PC-9 (cell line): ENCODE data around the gene IQCN. TPM values are rescaled to one million over a fixed set of nuclear protein-coding genes. Genes with fewer than 3 reads are reported as not detected.

Experiments
- BruUV-seq: library from RNA; stranded (reverse); fragments of 400-500 nt; replicated peaks from 2 replicates; lab custom pipeline; 2021; lab: Mats Ljungman, UMichigan
- CTCF ChIA-PET: fragments of 300-600 bp; sonication (Branson Sonifier 250); formaldehyde crosslinking; loops from one replicate; lab custom pipeline; 2022; ENCODE audit warnings: antibody characterized with exemption; lab: Charles Lee
- POLR2A ChIA-PET: fragments of 300-600 bp; sonication (Branson Sonifier 250); formaldehyde crosslinking; loops from one replicate; lab custom pipeline; 2022; ENCODE audit warnings: antibody characterized with exemption; ENCODE audit not compliant: unreplicated experiment; lab: Charles Lee
- DNase-seq, 2 experiments: peaks; one replicate each; pipeline versions ENCODE4 v3.0.0 to v3.0.0-alpha.2; 2015 to 2022; ENCODE audit warnings: mixed read lengths in 1 of 2
- H2AFZ ChIP-seq: fragments of 200-600 bp; sonication (generic); 2 replicates; pipeline ENCODE4 v1.8.1; 2017; ENCODE audit warnings: antibody characterized with exemption
- H3F3A ChIP-seq: fragments of 200-600 bp; sonication (generic); 2 replicates; pipeline ENCODE4 v1.8.1; 2017; ENCODE audit warnings: antibody characterized with exemption, mild to moderate bottlenecking, low read depth; ENCODE audit not compliant: insufficient read depth
- H3K27ac ChIP-seq: fragments of 200-600 bp; sonication (generic); 2 replicates; pipeline ENCODE4 v1.6.1; 2016; ENCODE audit warnings: mixed run types
- H3K27me3 ChIP-seq: fragments of 200-600 bp; sonication (generic); 2 replicates; pipeline ENCODE4 v1.6.1; 2016; ENCODE audit warnings: low read depth, mixed run types; ENCODE audit not compliant: insufficient read depth
- H3K36me3 ChIP-seq: fragments of 200-600 bp; sonication (generic); 2 replicates; pipeline ENCODE4 v1.6.1; 2016; ENCODE audit warnings: low read depth, mixed run types
- H3K4me1 ChIP-seq: fragments of 200-600 bp; sonication (generic); replicated peaks from 2 replicates; pipeline ENCODE4 v1.6.1; 2016; ENCODE audit warnings: mixed run types; ENCODE audit not compliant: insufficient read depth
- H3K4me2 ChIP-seq: fragments of 200-600 bp; sonication (generic); 2 replicates; pipeline ENCODE4 v1.6.1; 2017; ENCODE audit warnings: mixed run types
- H3K4me3 ChIP-seq: fragments of 200-600 bp; sonication (generic); 2 replicates; pipeline ENCODE4 v1.6.1; 2016; ENCODE audit warnings: mixed run types
- H3K79me2 ChIP-seq: fragments of 200-600 bp; sonication (generic); 2 replicates; pipeline ENCODE4 v1.6.1; 2017; ENCODE audit warnings: low read depth, mixed run types
- H3K9me2 ChIP-seq: fragments of 200-600 bp; sonication (generic); 2 replicates; pipeline ENCODE4 v1.8.1; 2017; ENCODE audit warnings: mild to moderate bottlenecking; ENCODE audit not compliant: insufficient read depth
- H3K9me3 ChIP-seq: fragments of 200-600 bp; sonication (generic); 2 replicates; pipeline ENCODE4 v1.8.1; 2016; ENCODE audit warnings: low read depth; ENCODE audit not compliant: insufficient read depth
- H4K20me1 ChIP-seq: fragments of 200-600 bp; sonication (generic); 2 replicates; pipeline ENCODE4 v1.8.1; 2017; ENCODE audit not compliant: insufficient read depth
- EZH2 ChIP-seq: fragments of 200-600 bp; sonication (generic); IDR thresholded peaks from 2 replicates; pipeline ENCODE4 v1.8.0; 2017; ENCODE audit warnings: antibody characterized with exemption, low read depth
- intact Hi-C: fragments of 100-400 bp; cut with micrococcal nuclease; formaldehyde crosslinking; loops from one replicate; pipeline ENCODE4 v1.10.0; 2022; ENCODE audit not compliant: unreplicated experiment
- total RNA-seq: library from RNA; stranded (reverse); gene quantifications from 2 replicates; pipeline ENCODE4 v1.2.3, GENCODE V29; 2021
- TF ChIP-seq, protein P1 (sequence below): fragments of 200-600 bp; sonication (generic); conservative IDR thresholded peaks from 2 replicates; pipeline ENCODE4 v1.6.1; 2017; ENCODE audit warnings: mixed run types, antibody characterized with exemption, mild to moderate bottlenecking, moderate library complexity

The IQCN gene
- total RNA-seq, 1 experiment from 2014 or later: 7.3 TPM

DNA sequence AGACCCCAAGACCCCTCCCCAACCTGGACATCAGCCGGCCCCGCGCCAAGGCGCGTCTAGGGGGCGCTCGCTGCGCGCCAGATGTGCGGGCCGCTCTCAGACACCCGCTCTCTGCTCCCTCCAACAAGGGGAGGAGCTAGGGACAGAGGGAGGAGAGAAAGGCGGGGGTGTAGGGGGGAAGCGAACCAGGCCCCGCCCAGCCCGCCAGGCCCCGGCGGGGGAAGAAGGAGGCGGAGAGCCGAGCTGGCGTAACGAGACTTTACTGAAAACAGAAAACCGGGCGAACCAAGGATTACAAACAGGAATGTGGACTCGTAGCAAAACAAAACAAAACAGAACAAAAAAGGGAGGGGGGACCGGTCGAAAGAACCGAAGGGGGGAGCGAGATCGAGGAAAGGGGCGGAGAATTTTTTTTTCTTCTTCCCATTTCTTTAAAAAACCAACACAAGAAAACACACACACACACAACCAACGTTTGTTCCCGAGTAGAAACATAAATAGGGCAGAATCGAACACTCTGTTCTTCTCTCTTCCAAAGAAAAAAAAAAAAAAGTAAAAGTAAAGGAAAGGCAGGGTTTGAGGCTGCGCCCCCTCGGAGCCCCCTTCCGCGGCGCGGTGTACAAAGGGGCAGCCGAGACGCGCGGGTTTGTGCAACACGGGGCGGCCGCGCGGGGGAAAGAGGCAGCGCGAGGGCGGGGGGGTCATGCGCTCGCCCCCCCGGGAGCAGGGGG is 5.4 kb upstream of the IQCN start:
- Histone ChIP-seq H4K20me1 (peaks cover 25% of the 10 kb centered on the region), H2AFZ (peak overlapping the region; percentile 58), H3K27me3 (no peaks in the 10 kb centered on the region), H3K36me3 (peaks cover 5% of the 10 kb centered on the region; the same call in 1 of the 2 replicates), H3K4me2 (peak overlapping the region; percentile 83), H3K27ac (peak overlapping the region; percentile 90), H3K4me3 (peak overlapping the region; percentile 90), H3K4me1 (peaks cover 34% of the 10 kb centered on the region), H3F3A (peaks cover 57% of the 10 kb centered on the region), H3K79me2 (peaks cover 55% of the 10 kb centered on the region), H3K9me2 (no peaks in the 10 kb centered on the region), H3K9me3 (no peaks in the 10 kb centered on the region)
- intact Hi-C loops: loop anchor here (1.0 to 5.0 kb wide), 2 partner anchors 44 to 133 kb away; partner anchors contain the start of gene LSM4
- POLR2A ChIA-PET: interaction anchor here (0.5 to 2.0 kb wide), 15 partner anchors 13 to 1053 kb away, joined by 3 to 85 read pairs (median 5); partner anchors contain the start of genes DDX49 and GDF15
- CTCF ChIA-PET: interaction anchor here (0.5 to 2.9 kb wide), 18 partner anchors 13 to 1040 kb away, joined by 3 to 46 read pairs (median 4); partner anchors contain the start of genes LSM4 and RAB3A
- BruUV-seq: TSS peak; percentile 45
- no peak for TF ChIP-seq EZH2
- TF ChIP-seq, protein P1, sequence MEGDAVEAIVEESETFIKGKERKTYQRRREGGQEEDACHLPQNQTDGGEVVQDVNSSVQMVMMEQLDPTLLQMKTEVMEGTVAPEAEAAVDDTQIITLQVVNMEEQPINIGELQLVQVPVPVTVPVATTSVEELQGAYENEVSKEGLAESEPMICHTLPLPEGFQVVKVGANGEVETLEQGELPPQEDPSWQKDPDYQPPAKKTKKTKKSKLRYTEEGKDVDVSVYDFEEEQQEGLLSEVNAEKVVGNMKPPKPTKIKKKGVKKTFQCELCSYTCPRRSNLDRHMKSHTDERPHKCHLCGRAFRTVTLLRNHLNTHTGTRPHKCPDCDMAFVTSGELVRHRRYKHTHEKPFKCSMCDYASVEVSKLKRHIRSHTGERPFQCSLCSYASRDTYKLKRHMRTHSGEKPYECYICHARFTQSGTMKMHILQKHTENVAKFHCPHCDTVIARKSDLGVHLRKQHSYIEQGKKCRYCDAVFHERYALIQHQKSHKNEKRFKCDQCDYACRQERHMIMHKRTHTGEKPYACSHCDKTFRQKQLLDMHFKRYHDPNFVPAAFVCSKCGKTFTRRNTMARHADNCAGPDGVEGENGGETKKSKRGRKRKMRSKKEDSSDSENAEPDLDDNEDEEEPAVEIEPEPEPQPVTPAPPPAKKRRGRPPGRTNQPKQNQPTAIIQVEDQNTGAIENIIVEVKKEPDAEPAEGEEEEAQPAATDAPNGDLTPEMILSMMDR: peak; percentile 99
- peak; percentile 88 to 93 for DNase-seq

DNA sequence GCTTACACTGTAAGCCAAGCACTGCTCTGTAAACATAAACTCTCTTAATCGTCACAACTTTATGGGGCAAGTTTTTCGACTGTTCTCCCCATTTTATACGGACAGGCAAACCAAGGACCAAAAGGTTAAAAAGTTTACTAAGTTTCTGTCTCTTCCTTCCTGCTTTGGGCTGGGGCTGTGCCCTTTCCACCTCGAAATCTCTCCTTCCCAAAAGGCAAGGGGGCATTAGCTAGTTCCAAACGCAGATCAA is 4.9 kb upstream of the IQCN start:
- intact Hi-C loops: loop anchor here (1.0 to 5.0 kb wide), 2 partner anchors 44 to 133 kb away; partner anchors contain the start of gene LSM4
- ChIA-PET CTCF (interaction anchor here (0.7 to 2.9 kb wide), 9 partner anchors 21 to 1040 kb away, joined by 3 to 46 read pairs (median 5); partner anchors contain the start of gene LSM4), POLR2A (interaction anchor here (0.6 to 2.0 kb wide), 11 partner anchors 13 to 1053 kb away, joined by 4 to 85 read pairs (median 10); no protein-coding TSS in a partner anchor)
- H3K27ac ChIP-seq: peak overlapping the region; percentile 90; the same call in 1 of the 2 replicates
- no peaks in the 10 kb centered on the region for H3K9me3 ChIP-seq
- peaks cover 60% of the 10 kb centered on the region for H3F3A ChIP-seq
- no peak for TF ChIP-seq EZH2
- TF ChIP-seq, protein P1: no peak
- no TSS peak for BruUV-seq
- no peak overlapping the region for H2AFZ ChIP-seq
- H3K4me1 ChIP-seq: peaks cover 39% of the 10 kb centered on the region
- peaks cover 55% of the 10 kb centered on the region for H3K79me2 ChIP-seq
- peak overlapping the region; percentile 83 for H3K4me2 ChIP-seq
- peak overlapping the region; percentile 90 for H3K4me3 ChIP-seq
- no peaks in the 10 kb centered on the region for H3K9me2 ChIP-seq
- H4K20me1 ChIP-seq: peaks cover 25% of the 10 kb centered on the region
- peaks cover 5% of the 10 kb centered on the region; the same call in 1 of the 2 replicates for H3K36me3 ChIP-seq
- no peak for DNase-seq
- H3K27me3 ChIP-seq: no peaks in the 10 kb centered on the region

DNA sequence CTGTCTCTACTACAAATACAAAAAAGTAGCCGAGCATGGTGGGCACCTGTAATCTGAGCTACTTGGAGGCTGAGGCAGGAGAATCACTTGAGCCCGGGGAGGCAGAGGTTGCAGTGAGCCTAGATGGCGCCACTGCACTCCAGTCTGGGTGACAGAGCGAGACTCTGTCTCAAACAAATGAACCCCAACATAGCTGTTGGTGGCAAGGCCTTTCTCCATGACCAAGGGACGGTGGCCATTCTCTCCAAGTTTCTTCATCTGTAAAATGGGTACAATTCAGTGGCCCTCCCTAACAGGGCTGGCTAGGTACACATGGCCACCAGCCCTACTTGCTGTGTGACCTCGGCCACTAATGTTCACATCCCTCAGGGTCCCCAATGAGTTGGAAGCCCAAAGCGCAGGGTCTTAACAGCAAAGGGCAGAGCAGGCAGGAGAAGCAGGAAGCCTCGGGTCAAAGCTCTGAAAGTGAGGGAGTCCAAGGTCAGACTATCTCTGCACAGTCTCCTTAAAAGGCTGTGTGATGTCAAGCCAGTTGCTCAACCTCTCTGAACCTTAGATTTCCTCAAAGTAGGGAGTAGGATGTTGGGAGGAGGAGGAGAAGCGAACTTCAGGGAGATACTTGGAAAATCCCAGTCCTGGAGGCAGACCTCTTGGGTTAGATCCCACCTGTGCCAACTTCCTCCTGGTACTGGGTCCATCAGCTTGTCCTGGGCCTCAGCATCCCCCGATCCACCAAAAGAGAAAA is 4.4 kb upstream of the IQCN start:
- H3K4me3 ChIP-seq: peak overlapping the region; percentile 90
- DNase-seq: peak in 1 of 2 experiments; percentile 38
- H3K4me2 ChIP-seq: peak overlapping the region; percentile 83
- no peak overlapping the region for H3K27ac ChIP-seq
- intact Hi-C loops: loop anchor here (1.0 to 5.0 kb wide), 2 partner anchors 45 to 134 kb away; partner anchors contain the start of gene LSM4
- no peaks in the 10 kb centered on the region for H3K9me3 ChIP-seq
- H3K79me2 ChIP-seq: peaks cover 57% of the 10 kb centered on the region
- CTCF ChIA-PET: interaction anchor here (1.3 to 2.9 kb wide), 4 partner anchors 26 to 61 kb away, joined by 8 to 46 read pairs (median 14); partner anchors contain the start of gene LSM4
- H3K4me1 ChIP-seq: peaks cover 41% of the 10 kb centered on the region
- no TSS peak for BruUV-seq
- POLR2A ChIA-PET: interaction anchor here (0.6 to 2.0 kb wide), 9 partner anchors 14 to 240 kb away, joined by 3 to 85 read pairs (median 10); no protein-coding TSS in a partner anchor
- H4K20me1 ChIP-seq: peaks cover 25% of the 10 kb centered on the region
- no peaks in the 10 kb centered on the region for H3K9me2 ChIP-seq
- peaks cover 5% of the 10 kb centered on the region; the same call in 1 of the 2 replicates for H3K36me3 ChIP-seq
- H3F3A ChIP-seq: peaks cover 60% of the 10 kb centered on the region
- TF ChIP-seq, protein P1: no peak
- TF ChIP-seq EZH2: no peak
- no peak overlapping the region for H2AFZ ChIP-seq
- H3K27me3 ChIP-seq: no peaks in the 10 kb centered on the region
